GM19397 (cell line): Measurements from ENCODE around the gene OAF.
"Not testable (repeated sequence)": the region's sequence is repeated elsewhere in the genome, so short reads cannot be mapped to it uniquely, and the experiment has no call there.

Experiments used
- ATAC-seq: cut with Tn5 transposase; IDR thresholded peaks from one replicate; pipeline ENCODE4 v1.9.1; 2021; ENCODE audit warnings: mild to moderate bottlenecking, moderate library complexity; ENCODE audit not compliant: unreplicated experiment

OAF gene

GRCh38 chr11:120261931-120262330, 51.1 kb downstream of the OAF start:
- no peak for ATAC-seq

- ATAC-seq, result no peak
These were observed 56.5 kb downstream of the OAF start for GRCh38 chr11:120267319-120267718.

- no peak for ATAC-seq
These were observed 57.9 kb downstream of the OAF start for GRCh38 chr11:120268686-120269085.

- ATAC-seq, result no peak
These were observed 59.6 kb downstream of the OAF start for GRCh38 chr11:120270386-120270785.

- ATAC-seq, result no peak
These were observed 60.8 kb downstream of the OAF start for GRCh38 chr11:120271672-120272071.

GRCh38 chr11:120272303-120272702, 61.5 kb downstream of the OAF start:
- no peak for ATAC-seq

GRCh38 chr11:120273432-120273831, 62.6 kb downstream of the OAF start:
- no peak for ATAC-seq

GRCh38 chr11:120273956-120274355, 63.1 kb downstream of the OAF start:
- ATAC-seq, result not testable (repeated sequence)

- no peak for ATAC-seq
These were observed 68.7 kb downstream of the OAF start for GRCh38 chr11:120279502-120279901.
